IMR-90 (cell line): ENCODE measurements around the gene RBMS3. TPM values are rescaled to one million over a fixed set of nuclear protein-coding genes. Genes with fewer than 3 reads are reported as not detected.

Source experiments
- ATAC-seq: fragments of 200-7000 bp; cut with Tn5 transposase; 2 replicates; pipeline ENCODE4 v1.9.1; 2020; ENCODE audit warnings: low read depth, mild to moderate bottlenecking, moderate library complexity
- BruUV-seq: library from RNA; stranded (reverse); fragments of 400-500 nt; replicated peaks from 2 replicates; lab custom pipeline; 2021; lab: Mats Ljungman, UMichigan
- CTCF ChIA-PET: fragments of 300-600 bp; formaldehyde crosslinking; extraction: SDS; loops from one replicate; lab custom pipeline; 2021; ENCODE audit warnings: antibody characterized with exemption; lab: Yijun Ruan, JAX
- POLR2A ChIA-PET: fragments of 300-600 bp; sonication (Branson Sonifier 250); formaldehyde crosslinking; loops from one replicate; lab custom pipeline; 2022; ENCODE audit warnings: antibody characterized with exemption; ENCODE audit not compliant: unreplicated experiment; lab: Charles Lee
- DNase-seq: peaks from one replicate; pipeline ENCODE4 v3.0.0; 2013
- H2AFZ ChIP-seq: replicated peaks from 2 replicates; pipeline ENCODE3; 2013; ENCODE audit warnings: low read length, mild to moderate bottlenecking; ENCODE audit not compliant: poor library complexity
- H2AK5ac ChIP-seq: 2 replicates; pipeline ENCODE4 v1.6.1; 2013; ENCODE audit warnings: low read depth, low read length, inconsistent platforms
- H2AK9ac ChIP-seq: replicated peaks from 2 replicates; pipeline ENCODE3; 2013; ENCODE audit warnings: mild to moderate bottlenecking, low read depth, low read length, moderate library complexity; ENCODE audit not compliant: poor library complexity
- H2BK120ac ChIP-seq: 2 replicates; pipeline ENCODE4 v1.6.1; 2013; ENCODE audit warnings: low read depth, low read length, inconsistent platforms
- H2BK15ac ChIP-seq: 3 replicates; pipeline ENCODE4 v1.6.1; 2013; ENCODE audit warnings: low read depth, low read length, inconsistent platforms
- H2BK20ac ChIP-seq: 2 replicates; pipeline ENCODE4 v1.6.1; 2013; ENCODE audit warnings: low read depth, mild to moderate bottlenecking, inconsistent platforms, low read length, moderate library complexity
- H2BK5ac ChIP-seq: 2 replicates; pipeline ENCODE4 v1.6.1; 2013; ENCODE audit warnings: mild to moderate bottlenecking, low read depth, low read length, inconsistent platforms; ENCODE audit not compliant: poor library complexity, severe bottlenecking
- H3K14ac ChIP-seq: replicated peaks from 2 replicates; pipeline ENCODE4 v1.6.1; 2013; ENCODE audit warnings: low read depth, low read length, inconsistent platforms
- H3K18ac ChIP-seq: 2 replicates; pipeline ENCODE4 v1.6.1; 2013; ENCODE audit warnings: low read depth, low read length, control low read depth
- H3K23ac ChIP-seq: 2 replicates; pipeline ENCODE4 v1.6.1; 2013; ENCODE audit warnings: low read depth, low read length, inconsistent platforms
- H3K27ac ChIP-seq: 2 replicates; pipeline ENCODE4 v1.5.1; 2013; ENCODE audit warnings: mild to moderate bottlenecking, control low read depth, low read length; ENCODE audit not compliant: insufficient read depth
- H3K27me3 ChIP-seq: 2 replicates; pipeline ENCODE4 v1.6.1; 2013; ENCODE audit warnings: low read length; ENCODE audit not compliant: control insufficient read depth, insufficient read depth
- H3K36me3 ChIP-seq: 2 replicates; pipeline ENCODE4 v1.6.1; 2013; ENCODE audit warnings: low read length, mixed read lengths; ENCODE audit not compliant: control insufficient read depth, insufficient read depth
- H3K4ac ChIP-seq: 2 replicates; pipeline ENCODE4 v1.6.1; 2013; ENCODE audit warnings: low read depth, low read length, inconsistent platforms
- H3K4me1 ChIP-seq: 2 replicates; pipeline ENCODE4 v1.6.1; 2013; ENCODE audit warnings: low read length, mixed read lengths; ENCODE audit not compliant: control insufficient read depth, insufficient read depth
- H3K4me2 ChIP-seq: 2 replicates; pipeline ENCODE4 v1.6.1; 2013; ENCODE audit warnings: low read depth, mild to moderate bottlenecking, control low read depth, low read length, moderate library complexity
- H3K4me3 ChIP-seq: 2 replicates; pipeline ENCODE4 v1.5.1; 2013; ENCODE audit warnings: low read depth, mild to moderate bottlenecking, control low read depth, low read length, moderate library complexity; ENCODE audit not compliant: insufficient read depth
- H3K56ac ChIP-seq: 2 replicates; pipeline ENCODE4 v1.6.1; 2013; ENCODE audit warnings: low read length, inconsistent platforms; ENCODE audit not compliant: insufficient read depth; ENCODE audit errors: extremely low read depth
- H3K79me1 ChIP-seq, 2 experiments: 2 replicates each; pipeline ENCODE4 v1.6.1; 2013; ENCODE audit warnings: low read length in 2 of 2, inconsistent platforms in 1 of 2, low read depth in 1 of 2
- H3K9ac ChIP-seq: 2 replicates; pipeline ENCODE4 v1.6.1; 2013; ENCODE audit warnings: low read depth, low read length, control low read depth
- H3K9me1 ChIP-seq: 2 replicates; pipeline ENCODE4 v1.6.1; 2013; ENCODE audit warnings: low read length, inconsistent platforms; ENCODE audit not compliant: insufficient read depth
- H3K9me3 ChIP-seq: 2 replicates; pipeline ENCODE4 v1.6.1; 2013; ENCODE audit warnings: low read length; ENCODE audit not compliant: control insufficient read depth, insufficient read depth
- H4K20me1 ChIP-seq: 2 replicates; pipeline ENCODE4 v1.6.1; 2013; ENCODE audit warnings: low read length, inconsistent platforms; ENCODE audit not compliant: insufficient read depth
- H4K5ac ChIP-seq: 2 replicates; pipeline ENCODE4 v1.6.1; 2013; ENCODE audit warnings: mild to moderate bottlenecking, low read depth, low read length, control low read depth
- H4K8ac ChIP-seq, 2 experiments: 2 replicates each; pipeline ENCODE4 v1.6.1; 2013; ENCODE audit warnings: low read depth in 2 of 2, low read length in 2 of 2, control low read depth in 1 of 2, inconsistent platforms in 1 of 2
- H4K91ac ChIP-seq: 2 replicates; pipeline ENCODE4 v1.6.1; 2013; ENCODE audit warnings: low read depth, low read length, inconsistent platforms; ENCODE audit not compliant: insufficient read depth
- CEBPB ChIP-seq: IDR thresholded peaks from 2 replicates; pipeline ENCODE4 v1.6.1; 2012; ENCODE audit warnings: low read depth, low read length, improper control_type of control experiment
- CHD1 ChIP-seq: IDR thresholded peaks from 2 replicates; pipeline ENCODE4 v1.6.1; 2012; ENCODE audit warnings: low read depth, low read length, improper control_type of control experiment
- MXI1 ChIP-seq: IDR thresholded peaks from 2 replicates; pipeline ENCODE4 v1.6.1; 2012; ENCODE audit warnings: low read depth, mild to moderate bottlenecking, low read length, moderate library complexity, borderline replicate concordance
- SMC3 ChIP-seq: fragments of 150-350 bp; IDR thresholded peaks from 2 replicates; pipeline ENCODE4 v1.6.1; 2016; ENCODE audit warnings: low read depth, mild to moderate bottlenecking, antibody characterized with exemption, low read length, moderate library complexity
- USF2 ChIP-seq: fragments of 150-350 bp; IDR thresholded peaks from 2 replicates; pipeline ENCODE4 v1.6.1; 2017; ENCODE audit warnings: mild to moderate bottlenecking, antibody characterized with exemption, low read length, low read depth
- WGBS, 2 experiments: methylation state at CpG; one replicate each; pipeline versions ENCODE4 v1.1.5 to v1.1.7; 2013; ENCODE audit warnings: missing lambda C conversion rate in 2 of 2; ENCODE audit not compliant: insufficient read length in 1 of 2; ENCODE audit errors: extremely low coverage in 2 of 2; 5-methylcytosine and 5-hydroxymethylcytosine counted together
- dilution Hi-C: fragments of 300-500 bp; cut with HindIII; formaldehyde crosslinking; loops from one replicate; pipeline ENCODE4 v1.14.3; 2018; ENCODE audit warnings: low sequenced_read_pairs; ENCODE audit not compliant: unreplicated experiment
- in situ Hi-C: fragments of 300-500 bp; cut with MboI; formaldehyde crosslinking; loops from 3 replicates; pipeline ENCODE4 v1.14.3; 2019; ENCODE audit warnings: low sequenced_read_pairs, inconsistent platforms, mixed read lengths
- intact Hi-C: fragments of 100-400 bp; cut with micrococcal nuclease; formaldehyde crosslinking; loops from 2 replicates; pipeline ENCODE4 v1.10.0; 2022
- polyA plus RNA-seq, 3 experiments: library from polyadenylated mRNA; depleted of rRNA; stranded (reverse); fragments of >200 nt; gene quantifications; 2 replicates each; pipeline ENCODE4 v1.2.3, GENCODE V29; 2012; ENCODE audit warnings: low replicate concordance in 1 of 3
- total RNA-seq: library from RNA; depleted of rRNA; stranded (reverse); fragments of >200 nt; gene quantifications from 2 replicates; pipeline ENCODE4 v1.2.3, GENCODE V29; 2012

RBMS3 gene
- total and polyA plus RNA-seq, 2 of the 4 experiments (the other 2 are of a cell fraction), result 15.2 to 127 TPM

- H3K56ac ChIP-seq, result no peak overlapping the region
- no peak overlapping the region; the same call in 1 of the 2 replicates for H4K91ac ChIP-seq
- H3K14ac ChIP-seq, result no peak overlapping the region
- dilution Hi-C loops (no loop called here), in situ Hi-C loops (no loop called here), intact Hi-C loops (no loop called here)
- no peaks in the 10 kb centered on the region for H3K27me3 ChIP-seq
- POLR2A ChIA-PET, result no interaction called here
- ATAC-seq (no peak), DNase-seq (no peak)
- no peak overlapping the region for H2BK15ac ChIP-seq
- no peak overlapping the region for H2AK9ac ChIP-seq
- peaks cover 4% of the 10 kb centered on the region; the same call in 1 of the 2 replicates for H3K36me3 ChIP-seq
- 0 out of 2 replicates have a peak, but pooled peaks cover 3% of the 10 kb centered on the region for H4K20me1 ChIP-seq
- H2BK20ac ChIP-seq, result no peak overlapping the region
- no peak for TF ChIP-seq USF2
- no peak for TF ChIP-seq MXI1
- TF ChIP-seq SMC3, result no peak
- TF ChIP-seq CEBPB, result peak; percentile 34
- no peak for TF ChIP-seq CHD1
- no peaks in the 10 kb centered on the region for H3K9me3 ChIP-seq
- H4K5ac ChIP-seq, result no peak overlapping the region
- H3K23ac ChIP-seq, result no peak overlapping the region
- 0 out of 2 replicates have a peak, but pooled peaks cover 4% of the 10 kb centered on the region for H3K9me1 ChIP-seq
- H3K4me1 ChIP-seq, result peaks cover 3% of the 10 kb centered on the region
- H3K79me1 ChIP-seq, result peaks cover 22 to 56% of the 10 kb centered on the region in 2 experiments
- H2BK120ac ChIP-seq, result no peak overlapping the region
- WGBS, 2 experiments, result no CpG with 5 or more reads among the region's 2 CpGs
- CTCF ChIA-PET, result no interaction called here
- H3K9ac ChIP-seq, result no peak overlapping the region
- no peak overlapping the region for H3K4ac ChIP-seq
- H2AK5ac ChIP-seq, result no peak overlapping the region
- H2AFZ ChIP-seq, result no peak overlapping the region
- H3K18ac ChIP-seq, result no peak overlapping the region
- BruUV-seq, result no TSS peak
- H4K8ac ChIP-seq, result no peak overlapping the region
- H2BK5ac ChIP-seq, result no peak overlapping the region
- H3K27ac ChIP-seq, result no peak overlapping the region
- H3K4me3 ChIP-seq, result no peak overlapping the region
- H3K4me2 ChIP-seq, result no peak overlapping the region
Observed at GRCh38 chr3:29290596-29290995, 9.7 kb downstream of the RBMS3 start.
